Neuronal stem cell (in vitro differentiated cells): ENCODE data around the gene PTPN3.

ENCODE experiments used
- DNase-seq: peaks from one replicate; pipeline ENCODE4 v3.0.0-alpha.2; 2013; ENCODE audit warnings: low spot score
- H2AFZ ChIP-seq: one replicate; pipeline ENCODE4 v1.6.1; 2013; ENCODE audit warnings: mild to moderate bottlenecking, low read length, inconsistent platforms
- H2AK5ac ChIP-seq: 2 replicates; pipeline ENCODE4 v1.6.1; 2013; ENCODE audit warnings: low read depth, mild to moderate bottlenecking, inconsistent platforms, low read length, moderate library complexity, mixed read lengths
- H2BK120ac ChIP-seq: 2 replicates; pipeline ENCODE4 v1.6.1; 2013; ENCODE audit warnings: low read depth, mild to moderate bottlenecking, inconsistent platforms, low read length, moderate library complexity, mixed read lengths
- H2BK12ac ChIP-seq: one replicate; pipeline ENCODE4 v1.6.1; 2013; ENCODE audit warnings: low read length, inconsistent platforms
- H2BK15ac ChIP-seq: 2 replicates; pipeline ENCODE4 v1.6.1; 2013; ENCODE audit warnings: mild to moderate bottlenecking, low read length, inconsistent platforms, mixed read lengths
- H2BK5ac ChIP-seq: one replicate; pipeline ENCODE4 v1.6.1; 2013; ENCODE audit warnings: inconsistent platforms, mild to moderate bottlenecking, low read length, moderate library complexity
- H3K14ac ChIP-seq: one replicate; pipeline ENCODE4 v1.6.1; 2013; ENCODE audit warnings: low read length, inconsistent platforms
- H3K18ac ChIP-seq: 2 replicates; pipeline ENCODE4 v1.6.1; 2013; ENCODE audit warnings: low read length, inconsistent platforms
- H3K23ac ChIP-seq: 2 replicates; pipeline ENCODE4 v1.6.1; 2013; ENCODE audit warnings: low read depth, mild to moderate bottlenecking, mixed read lengths, low read length, inconsistent platforms; ENCODE audit not compliant: poor library complexity
- H3K27ac ChIP-seq: replicated peaks from 3 replicates; pipeline ENCODE4 v1.5.1; 2013; ENCODE audit warnings: low read length, inconsistent platforms
- H3K27me3 ChIP-seq, 3 experiments: 2 replicates each; pipeline ENCODE4 v1.6.1; 2013; ENCODE audit warnings: low read length in 3 of 3, mild to moderate bottlenecking in 2 of 3, inconsistent platforms in 1 of 3, low read depth in 1 of 3, mixed read lengths in 1 of 3, moderate library complexity in 1 of 3; ENCODE audit not compliant: control insufficient read depth in 3 of 3, insufficient read depth in 3 of 3
- H3K36me3 ChIP-seq, 2 donors: replicated peaks in 1 of 2; 2 replicates each; pipeline ENCODE4 v1.6.1; 2013; ENCODE audit warnings: low read length in 2 of 2; ENCODE audit not compliant: control insufficient read depth in 2 of 2, insufficient read depth in 2 of 2
- H3K4ac ChIP-seq: 2 replicates; pipeline ENCODE4 v1.6.1; 2013; ENCODE audit warnings: inconsistent platforms, mild to moderate bottlenecking, low read length, moderate library complexity
- H3K4me1 ChIP-seq, 2 donors: 1 replicate in 1 of 2; 2 replicates in 1 of 2; pipeline ENCODE4 v1.6.1; 2013; ENCODE audit warnings: low read length in 2 of 2, low read depth in 1 of 2; ENCODE audit not compliant: control insufficient read depth in 2 of 2, insufficient read depth in 1 of 2
- H3K4me2 ChIP-seq: one replicate; pipeline ENCODE4 v1.6.1; 2013; ENCODE audit warnings: mild to moderate bottlenecking, low read length, inconsistent platforms; ENCODE audit not compliant: insufficient read depth, poor library complexity, severe bottlenecking
- H3K4me3 ChIP-seq, 2 donors: 2 replicates each; pipeline ENCODE4 v1.5.1; 2013; ENCODE audit warnings: low read length in 2 of 2, mild to moderate bottlenecking in 2 of 2, inconsistent platforms in 1 of 2, moderate library complexity in 1 of 2
- H3K79me1 ChIP-seq: one replicate; pipeline ENCODE4 v1.6.1; 2013; ENCODE audit warnings: low read depth, mild to moderate bottlenecking, inconsistent platforms, low read length, moderate library complexity
- H3K9ac ChIP-seq: one replicate; pipeline ENCODE4 v1.6.1; 2013; ENCODE audit warnings: mild to moderate bottlenecking, low read depth, low read length, inconsistent platforms; ENCODE audit not compliant: poor library complexity
- H3K9me3 ChIP-seq, 2 donors: replicated peaks in 1 of 2; 2 replicates each; pipeline versions ENCODE3 to v1.6.1; 2013; ENCODE audit warnings: low read length in 2 of 2, mild to moderate bottlenecking in 2 of 2, inconsistent platforms in 1 of 2, low read depth in 1 of 2, mixed read lengths in 1 of 2, moderate library complexity in 1 of 2; ENCODE audit not compliant: control insufficient read depth in 2 of 2, insufficient read depth in 1 of 2
- H4K8ac ChIP-seq: one replicate; pipeline ENCODE4 v1.6.1; 2013; ENCODE audit warnings: low read depth, mild to moderate bottlenecking, inconsistent platforms, low read length, moderate library complexity
- H4K91ac ChIP-seq: one replicate; pipeline ENCODE4 v1.6.1; 2013; ENCODE audit warnings: low read length, low read depth, mild to moderate bottlenecking, inconsistent platforms; ENCODE audit not compliant: poor library complexity
- WGBS, 2 donors: extraction: QIAGEN DNeasy Blood & Tissue Kit; methylation state at CpG; one replicate each; pipeline ENCODE4 v1.1.7; 2013; ENCODE audit warnings: missing lambda C conversion rate in 2 of 2, mixed read lengths in 1 of 2; ENCODE audit not compliant: insufficient read length in 2 of 2, insufficient replicate concordance in 1 of 2; ENCODE audit errors: extremely low coverage in 2 of 2; 5-methylcytosine and 5-hydroxymethylcytosine counted together

The PTPN3 gene

DNA sequence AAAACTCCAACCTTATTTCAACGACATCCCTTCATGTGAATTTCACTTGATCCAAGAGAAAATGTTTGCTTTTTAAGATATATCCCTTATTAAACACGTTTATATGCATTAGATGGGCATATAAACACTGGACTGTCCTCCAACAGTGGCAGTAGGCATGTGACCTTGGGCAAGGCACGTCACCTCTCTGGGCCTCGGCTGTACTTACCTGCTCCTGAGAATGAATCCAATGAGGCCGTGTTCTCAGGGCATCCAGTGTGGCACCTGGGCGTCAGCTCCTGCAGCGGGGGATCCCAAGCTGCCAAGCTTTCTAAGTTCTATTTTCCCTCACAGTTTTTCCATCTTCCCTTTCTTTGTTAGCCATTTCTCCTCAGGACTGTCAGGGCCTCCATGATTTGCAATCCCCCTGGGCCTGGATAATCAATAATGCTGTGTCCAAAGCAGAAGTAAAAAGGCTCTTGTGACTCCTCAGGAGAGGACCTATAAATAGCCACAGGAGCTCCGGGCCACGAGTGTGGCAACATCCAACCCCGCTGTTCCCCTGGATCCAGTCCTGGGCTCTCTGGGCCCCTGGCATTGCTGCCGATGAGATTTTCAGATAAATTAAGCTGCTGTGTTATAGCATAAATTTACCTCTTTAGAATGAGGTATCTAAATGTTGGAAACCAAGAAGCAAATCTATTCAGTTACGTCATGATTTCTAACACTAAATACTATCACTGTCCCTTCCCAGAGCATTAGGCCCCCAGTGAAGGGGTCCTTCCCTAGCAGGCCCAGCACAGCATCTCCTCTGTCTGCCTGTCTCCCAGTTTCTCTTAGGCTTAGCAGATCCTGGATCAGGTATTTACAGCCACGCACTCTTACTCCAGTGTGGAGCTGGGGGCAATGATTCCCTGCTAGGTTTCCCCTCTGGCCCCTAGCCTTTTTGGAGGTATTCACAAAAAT, 76.8 kb downstream of the PTPN3 start:
- H3K27me3 ChIP-seq, result no peaks in the 10 kb centered on the region
- H3K9ac ChIP-seq, result no peak overlapping the region
- no peaks in the 10 kb centered on the region for H3K9me3 ChIP-seq
- H3K4ac ChIP-seq, result no peak overlapping the region
- H4K8ac ChIP-seq, result no peak overlapping the region
- no peak overlapping the region for H2AK5ac ChIP-seq
- peaks cover 16 to 54% of the 10 kb centered on the region in 2 donors for H3K4me1 ChIP-seq
- no peak overlapping the region for H2BK15ac ChIP-seq
- H3K4me2 ChIP-seq, result no peak overlapping the region
- H3K14ac ChIP-seq, result no peak overlapping the region
- H2BK12ac ChIP-seq, result no peak overlapping the region
- no peak overlapping the region for H2BK120ac ChIP-seq
- WGBS, 2 donors, result no CpG with 5 or more reads among the region's 13 CpGs
- no peaks in the 10 kb centered on the region for H3K36me3 ChIP-seq
- no peak overlapping the region for H4K91ac ChIP-seq
- H3K27ac ChIP-seq, result no peak overlapping the region
- no peak overlapping the region for H2AFZ ChIP-seq
- H3K4me3 ChIP-seq, result no peak overlapping the region
- H3K18ac ChIP-seq, result peak overlapping the region; percentile 78
- no peak overlapping the region for H2BK5ac ChIP-seq
- no peaks in the 10 kb centered on the region for H3K79me1 ChIP-seq
- DNase-seq, result no peak
- H3K23ac ChIP-seq, result no peak overlapping the region

DNA sequence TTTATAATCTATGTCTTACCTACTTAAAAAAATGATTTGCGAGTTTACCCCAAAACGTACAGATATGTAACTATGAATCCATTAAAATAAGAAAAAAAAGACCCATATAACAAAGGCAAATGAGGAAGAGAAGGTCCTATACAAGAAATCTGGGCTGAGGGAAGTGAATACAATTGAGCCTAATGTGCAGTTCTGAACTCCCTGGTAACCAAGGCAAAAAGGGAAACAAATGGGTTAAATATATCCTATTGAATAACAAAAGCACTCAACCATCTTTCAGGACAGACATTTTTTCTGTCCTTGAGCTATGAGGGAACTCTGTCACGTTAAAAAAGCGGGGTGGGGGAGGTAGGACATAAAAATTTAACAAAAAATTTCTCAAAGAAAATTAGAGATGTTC, 78.6 kb downstream of the PTPN3 start:
- WGBS, 2 donors, result no CpG with 5 or more reads among the region's 4 CpGs
- no peak overlapping the region for H3K14ac ChIP-seq
- no peak overlapping the region for H3K9ac ChIP-seq
- no peak overlapping the region for H3K4me3 ChIP-seq
- no peak overlapping the region for H2AK5ac ChIP-seq
- H3K36me3 ChIP-seq, result no peaks in the 10 kb centered on the region
- H3K4me1 ChIP-seq, result peaks cover 16 to 54% of the 10 kb centered on the region in 2 donors
- DNase-seq, result no peak
- H3K27me3 ChIP-seq, result no peaks in the 10 kb centered on the region
- H3K4ac ChIP-seq, result no peak overlapping the region
- no peak overlapping the region for H3K4me2 ChIP-seq
- H3K27ac ChIP-seq, result no peak overlapping the region
- H4K91ac ChIP-seq, result no peak overlapping the region
- no peak overlapping the region for H4K8ac ChIP-seq
- H3K9me3 ChIP-seq, result no peaks in the 10 kb centered on the region
- H3K23ac ChIP-seq, result no peak overlapping the region
- no peaks in the 10 kb centered on the region for H3K79me1 ChIP-seq
- no peak overlapping the region for H2BK120ac ChIP-seq
- H2BK5ac ChIP-seq, result no peak overlapping the region
- H2AFZ ChIP-seq, result no peak overlapping the region
- H2BK15ac ChIP-seq, result no peak overlapping the region
- H2BK12ac ChIP-seq, result no peak overlapping the region
- H3K18ac ChIP-seq, result no peak overlapping the region

DNA sequence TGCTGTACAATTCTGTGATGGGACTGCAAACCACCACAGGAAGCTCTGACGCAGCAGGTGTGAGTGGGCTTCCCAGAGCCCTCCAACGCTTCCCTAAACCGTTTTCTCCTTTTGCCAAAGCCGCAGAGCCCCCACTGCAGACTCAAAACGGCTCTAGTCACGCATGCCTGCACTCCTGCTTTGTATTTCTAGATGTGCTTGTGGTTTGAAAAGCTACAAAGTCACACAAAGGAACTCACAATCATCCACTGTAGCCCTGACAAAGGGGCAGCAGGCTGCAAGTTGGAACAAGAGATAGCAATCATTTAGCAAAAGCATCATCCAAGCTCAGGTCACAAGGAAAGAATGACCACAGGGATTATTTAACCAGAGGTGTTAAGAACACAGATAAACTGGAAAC, 79.3 kb downstream of the PTPN3 start:
- Histone ChIP-seq H3K18ac (no peak overlapping the region), H3K4me2 (peak overlapping the region; percentile 15), H4K8ac (no peak overlapping the region), H3K27me3 (no peaks in the 10 kb centered on the region), H3K27ac (peak overlapping the region; percentile 69), H3K4me1 (peaks cover 16 to 54% of the 10 kb centered on the region in 2 donors), H3K9ac (no peak overlapping the region), H4K91ac (no peak overlapping the region), H2AFZ (peak overlapping the region; percentile 9), H3K23ac (no peak overlapping the region), H2BK120ac (no peak overlapping the region), H3K14ac (no peak overlapping the region), H2AK5ac (no peak overlapping the region), H2BK5ac (no peak overlapping the region), H3K36me3 (no peaks in the 10 kb centered on the region), H3K4ac (no peak overlapping the region), H3K79me1 (no peaks in the 10 kb centered on the region), H2BK12ac (no peak overlapping the region), H3K9me3 (no peaks in the 10 kb centered on the region), H2BK15ac (no peak overlapping the region), H3K4me3 (no peak overlapping the region)
- DNase-seq, result peak; percentile 42
- no CpG with 5 or more reads among the region's 6 CpGs for WGBS, 2 donors
